HepG2 (cell line): ENCODE measurements around the gene MYL6. TPM values are rescaled to one million over a fixed set of nuclear protein-coding genes. Genes with fewer than 3 reads are reported as not detected.

Source experiments
- CBX1 ChIP-seq: IDR thresholded peaks from one replicate; pipeline ENCODE4 v1.6.1; 2016; ENCODE audit warnings: antibody characterized with exemption, low read depth
- FOSL2 ChIP-seq: sonication (generic); formaldehyde crosslinking; IDR thresholded peaks from 2 replicates; pipeline ENCODE4 v1.4.0; 2020; ENCODE audit warnings: missing genetic modification reagents
- FOXK2 ChIP-seq: fragments of 450-650 bp; IDR thresholded peaks from 2 replicates; pipeline ENCODE4 v1.6.1; 2016
- HDAC6 ChIP-seq: fragments of 200-600 bp; sonication (generic); IDR thresholded peaks from 2 replicates; pipeline ENCODE4 v1.7.0; 2017; ENCODE audit warnings: mild to moderate bottlenecking, antibody characterized with exemption, low read length, low read depth
- JUN ChIP-seq: sonication (generic); formaldehyde crosslinking; IDR thresholded peaks from 2 replicates; pipeline ENCODE4 v1.4.0; 2020; ENCODE audit warnings: mild to moderate bottlenecking, missing genetic modification reagents
- JUNB ChIP-seq: sonication (generic); formaldehyde crosslinking; IDR thresholded peaks from 2 replicates; pipeline ENCODE4 v1.8.0; 2022; ENCODE audit warnings: missing genetic modification reagents, mild to moderate bottlenecking, borderline replicate concordance
- KLF12 ChIP-seq: sonication (generic); formaldehyde crosslinking; IDR thresholded peaks from 2 replicates; pipeline ENCODE4 v1.4.0; 2020; ENCODE audit warnings: missing genetic modification reagents, borderline replicate concordance
- MIXL1 ChIP-seq: IDR thresholded peaks from 2 replicates; pipeline ENCODE4 v1.6.1; 2016
- POLR2AphosphoS5 ChIP-seq: IDR thresholded peaks from 2 replicates; pipeline ENCODE4 v1.6.1; 2012; ENCODE audit warnings: low read depth, low read length
- RBFOX2 ChIP-seq: fragments of 200-400 bp; formaldehyde crosslinking; IDR thresholded peaks from 2 replicates; pipeline ENCODE4 v1.6.1; 2017; ENCODE audit warnings: low read depth, mild to moderate bottlenecking, low read length
- SALL1 ChIP-seq: sonication (generic); formaldehyde crosslinking; IDR thresholded peaks from 2 replicates; pipeline ENCODE4 v1.8.0; 2022; ENCODE audit warnings: mild to moderate bottlenecking, missing genetic modification reagents
- SOX6 ChIP-seq, 2 experiments: fragments of 450-650 bp in 1 of 2; sonication (generic) in 1 of 2; formaldehyde crosslinking in 1 of 2; IDR thresholded peaks; 2 replicates each; pipeline versions ENCODE4 v1.4.0 to v1.6.1; 2017 to 2020; ENCODE audit warnings: antibody characterized with exemption in 1 of 2, mild to moderate bottlenecking in 1 of 2, missing genetic modification reagents in 1 of 2
- TEAD2 ChIP-seq: sonication (generic); formaldehyde crosslinking; IDR thresholded peaks from 2 replicates; pipeline ENCODE4 v1.9.0; 2021; ENCODE audit warnings: missing genetic modification reagents
- THRA ChIP-seq: sonication (generic); formaldehyde crosslinking; IDR thresholded peaks from 2 replicates; pipeline ENCODE4 v1.4.0; 2020; ENCODE audit warnings: missing genetic modification reagents, borderline replicate concordance
- TRIM24 ChIP-seq: sonication (generic); formaldehyde crosslinking; IDR thresholded peaks from 2 replicates; pipeline ENCODE4 v1.8.0; 2022; ENCODE audit warnings: mild to moderate bottlenecking, missing genetic modification reagents
- YEATS4 ChIP-seq: sonication (generic); formaldehyde crosslinking; IDR thresholded peaks from 2 replicates; pipeline ENCODE4 v1.4.0; 2020; ENCODE audit warnings: missing genetic modification reagents, borderline replicate concordance
- ZBTB25 ChIP-seq: IDR thresholded peaks from 2 replicates; pipeline ENCODE4 v1.6.1; 2018; ENCODE audit warnings: missing genetic modification reagents
- ZBTB7B ChIP-seq: sonication (generic); formaldehyde crosslinking; IDR thresholded peaks from 2 replicates; pipeline ENCODE4 v1.4.0; 2020; ENCODE audit warnings: missing genetic modification reagents
- ZFP36L2 ChIP-seq: sonication (generic); formaldehyde crosslinking; IDR thresholded peaks from 2 replicates; pipeline ENCODE4 v1.4.0; 2020; ENCODE audit warnings: missing genetic modification reagents
- ZMYM4 ChIP-seq: sonication (generic); formaldehyde crosslinking; IDR thresholded peaks from 2 replicates; pipeline ENCODE4 v1.8.1; 2023; ENCODE audit warnings: mild to moderate bottlenecking, missing genetic modification reagents
- ZNF292 ChIP-seq: sonication (generic); formaldehyde crosslinking; IDR thresholded peaks from 2 replicates; pipeline ENCODE4 v1.8.1; 2022; ENCODE audit warnings: mild to moderate bottlenecking, low read depth, missing genetic modification reagents, borderline replicate concordance
- ZNF546 ChIP-seq: sonication (generic); formaldehyde crosslinking; conservative IDR thresholded peaks from 2 replicates; pipeline ENCODE4 v1.8.1; 2023; ENCODE audit warnings: mild to moderate bottlenecking, missing genetic modification reagents
- polyA plus RNA-seq, 8 experiments: library from polyadenylated mRNA; depleted of rRNA in 3 of 8; stranded (reverse) in 7 of 8; unstranded in 1 of 8; fragments of >200 nt; fragmentation: Illumina TruSeq in 4 of 8; extraction: Trizol in 4 of 8; gene quantifications; 2 replicates each; pipeline versions ENCODE4 v1.2.1 to v1.2.3, GENCODE V29; 2011 to 2016; ENCODE audit warnings: low read depth in 4 of 8, missing spikeins in 1 of 8, mixed read lengths in 1 of 8; ENCODE audit not compliant: insufficient read depth in 1 of 8
- total RNA-seq, 5 experiments: library from RNA; depleted of rRNA; stranded (reverse); fragments of >200 nt; fragmentation: Illumina TruSeq; extraction: Trizol; gene quantifications; 2 replicates each; pipeline ENCODE4 v1.2.3, GENCODE V29; 2016; ENCODE audit warnings: low read depth in 1 of 5
- TF ChIP-seq, protein P1 (sequence below): sonication (generic); formaldehyde crosslinking; IDR thresholded peaks from 2 replicates; pipeline ENCODE4 v1.4.0; 2020; ENCODE audit warnings: mild to moderate bottlenecking, missing genetic modification reagents
- TF ChIP-seq, protein P2 (sequence below): conservative IDR thresholded peaks from 2 replicates; pipeline ENCODE4 v1.6.1; 2018; ENCODE audit warnings: missing genetic modification reagents
- TF ChIP-seq, protein P3 (sequence below): sonication (generic); formaldehyde crosslinking; IDR thresholded peaks from 2 replicates; pipeline ENCODE4 v1.8.0; 2022; ENCODE audit warnings: mild to moderate bottlenecking, missing genetic modification reagents, borderline replicate concordance

The MYL6 gene
- total and polyA plus RNA-seq, 2 of the 13 experiments (the other 11 are each of a cell fraction or from before 2014, with no cell fraction given), result 1,127 to 1,192 TPM

DNA sequence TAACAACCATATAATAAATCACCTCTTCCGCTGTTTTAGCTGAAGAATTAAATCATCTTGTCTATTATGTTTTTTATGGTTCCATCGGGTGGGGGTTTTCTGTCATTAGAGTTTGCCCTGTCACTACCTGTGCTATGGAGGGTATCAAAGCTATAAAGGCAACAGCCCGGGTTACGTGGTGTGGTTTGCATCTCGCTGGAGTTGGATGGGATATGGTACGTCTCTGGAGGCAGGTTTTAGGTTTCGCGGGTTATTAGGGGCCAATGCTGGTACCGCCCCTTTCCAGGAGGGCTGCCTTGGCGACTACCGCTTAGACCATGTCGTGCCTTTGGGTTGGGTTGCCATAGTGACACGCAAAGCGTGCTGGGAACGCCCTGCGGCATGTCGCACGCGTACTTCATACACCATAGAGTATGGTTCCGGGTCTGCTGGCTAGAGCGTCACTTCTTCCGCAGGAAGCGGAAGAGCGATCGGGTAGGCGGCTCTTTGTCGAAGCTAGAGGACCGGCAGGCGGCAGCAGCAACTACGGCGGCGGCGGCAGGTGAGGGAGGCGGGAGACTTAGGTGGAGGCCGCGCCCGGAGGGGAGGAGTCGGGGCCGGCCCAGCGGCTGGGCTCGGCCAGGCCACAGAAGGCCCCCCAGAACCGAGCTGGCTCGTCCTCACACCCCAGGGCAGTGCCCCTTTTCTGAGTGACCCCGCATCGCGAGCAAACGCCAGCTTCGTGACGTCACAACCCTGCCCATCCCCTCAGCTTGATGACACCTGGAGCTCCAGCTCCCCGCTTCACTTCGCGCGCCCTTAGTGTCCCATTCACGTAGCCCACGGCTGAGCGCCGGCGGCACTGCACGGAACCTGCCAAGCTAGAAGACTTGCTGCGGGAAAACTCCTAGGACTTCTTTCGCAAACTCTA is 40.1 kb upstream of the MYL6 start, which contains the start of gene ZC3H10 (continued):
- peak; percentile 75; the same call in 1 of the 2 replicates for TF ChIP-seq FOXK2
- no peak for TF ChIP-seq HDAC6
- TF ChIP-seq CBX1, result peak; percentile 89
- no peak for TF ChIP-seq ZNF546 (CRISPR knock-in tag)
- no peak for TF ChIP-seq JUN (CRISPR knock-in tag)
- TF ChIP-seq KLF12, result peak; percentile 84; the same call in 1 of the 2 replicates
- 0 out of 2 replicates have a peak, but pooled peaks have one; percentile 34 for TF ChIP-seq ZBTB7B
- TF ChIP-seq, protein P1, sequence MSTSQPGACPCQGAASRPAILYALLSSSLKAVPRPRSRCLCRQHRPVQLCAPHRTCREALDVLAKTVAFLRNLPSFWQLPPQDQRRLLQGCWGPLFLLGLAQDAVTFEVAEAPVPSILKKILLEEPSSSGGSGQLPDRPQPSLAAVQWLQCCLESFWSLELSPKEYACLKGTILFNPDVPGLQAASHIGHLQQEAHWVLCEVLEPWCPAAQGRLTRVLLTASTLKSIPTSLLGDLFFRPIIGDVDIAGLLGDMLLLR (CRISPR knock-in tag), result peak; percentile 88; the same call in 1 of the 2 replicates
- peak; percentile 91 for TF ChIP-seq SALL1
- TF ChIP-seq, protein P2, sequence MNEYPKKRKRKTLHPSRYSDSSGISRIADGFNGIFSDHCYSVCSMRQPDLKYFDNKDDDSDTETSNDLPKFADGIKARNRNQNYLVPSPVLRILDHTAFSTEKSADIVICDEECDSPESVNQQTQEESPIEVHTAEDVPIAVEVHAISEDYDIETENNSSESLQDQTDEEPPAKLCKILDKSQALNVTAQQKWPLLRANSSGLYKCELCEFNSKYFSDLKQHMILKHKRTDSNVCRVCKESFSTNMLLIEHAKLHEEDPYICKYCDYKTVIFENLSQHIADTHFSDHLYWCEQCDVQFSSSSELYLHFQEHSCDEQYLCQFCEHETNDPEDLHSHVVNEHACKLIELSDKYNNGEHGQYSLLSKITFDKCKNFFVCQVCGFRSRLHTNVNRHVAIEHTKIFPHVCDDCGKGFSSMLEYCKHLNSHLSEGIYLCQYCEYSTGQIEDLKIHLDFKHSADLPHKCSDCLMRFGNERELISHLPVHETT, result peak; percentile 98
- no peak for TF ChIP-seq JUNB (CRISPR knock-in tag)
- TF ChIP-seq ZBTB25 (CRISPR knock-in tag), result peak; percentile 98
- TF ChIP-seq, protein P3, sequence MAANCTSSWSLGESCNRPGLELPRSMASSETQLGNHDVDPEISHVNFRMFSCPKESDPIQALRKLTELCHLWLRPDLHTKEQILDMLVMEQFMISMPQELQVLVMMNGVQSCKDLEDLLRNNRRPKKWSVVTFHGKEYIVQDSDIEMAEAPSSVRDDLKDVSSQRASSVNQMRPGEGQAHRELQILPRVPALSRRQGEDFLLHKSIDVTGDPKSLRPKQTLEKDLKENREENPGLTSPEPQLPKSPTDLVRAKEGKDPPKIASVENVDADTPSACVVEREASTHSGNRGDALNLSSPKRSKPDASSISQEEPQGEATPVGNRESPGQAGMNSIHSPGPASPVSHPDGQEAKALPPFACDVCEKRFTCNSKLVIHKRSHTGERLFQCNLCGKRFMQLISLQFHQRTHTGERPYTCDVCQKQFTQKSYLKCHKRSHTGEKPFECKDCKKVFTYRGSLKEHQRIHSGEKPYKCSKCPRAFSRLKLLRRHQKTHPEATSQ, result peak; percentile 76; the same call in 1 of the 2 replicates
- peak; percentile 95 for TF ChIP-seq RBFOX2
- TF ChIP-seq TRIM24 (CRISPR knock-in tag), result no peak
- TF ChIP-seq ZNF292 (CRISPR knock-in tag), result no peak
- no peak for TF ChIP-seq SOX6 (IDR thresholded peaks at IDR 0.05)
- TF ChIP-seq SOX6 (CRISPR knock-in tag; IDR thresholded peaks at IDR 0.05), result peak; percentile 80
- TF ChIP-seq POLR2AphosphoS5, result peak; percentile 95
- TF ChIP-seq THRA, result peak; percentile 69
- TF ChIP-seq MIXL1, result peak; percentile 86
- TF ChIP-seq FOSL2 (CRISPR knock-in tag), result peak; percentile 65
- no peak for TF ChIP-seq ZFP36L2
- peak; percentile 87 for TF ChIP-seq YEATS4
- no peak for TF ChIP-seq TEAD2 (CRISPR knock-in tag)
- peak; percentile 94 for TF ChIP-seq ZMYM4 (CRISPR knock-in tag)
